PC-3 (cell line): Measurements from ENCODE around the gene ANTXR2. TPM values are rescaled to one million over a fixed set of nuclear protein-coding genes. Genes with fewer than 3 reads are reported as not detected.

Experiments used
- ATAC-seq: fragments of 200-7000 bp; cut with Tn5 transposase; 2 replicates; pipeline ENCODE4 v1.9.1; 2020; ENCODE audit warnings: mild to moderate bottlenecking, moderate library complexity
- BruUV-seq: library from RNA; stranded (reverse); fragments of 400-500 nt; replicated peaks from 2 replicates; lab custom pipeline; 2021; lab: Mats Ljungman, UMichigan
- CTCF ChIA-PET: fragments of 300-600 bp; sonication (Branson Sonifier 250); formaldehyde crosslinking; loops from one replicate; lab custom pipeline; 2022; ENCODE audit warnings: antibody characterized with exemption; lab: Charles Lee
- POLR2A ChIA-PET: fragments of 300-600 bp; sonication (Branson Sonifier 250); formaldehyde crosslinking; loops from one replicate; lab custom pipeline; 2022; ENCODE audit warnings: antibody characterized with exemption; ENCODE audit not compliant: unreplicated experiment; lab: Charles Lee
- DNase-seq: peaks from one replicate; pipeline ENCODE4 v3.0.0-alpha.2; 2015
- H2AFZ ChIP-seq: fragments of 300-600 bp; sonication (generic); 2 replicates; pipeline ENCODE4 v1.6.0; 2016; ENCODE audit warnings: antibody characterized with exemption, low read length
- H3F3A ChIP-seq: fragments of 300-600 bp; sonication (generic); one replicate; pipeline ENCODE4 v1.6.0; 2017; ENCODE audit warnings: antibody characterized with exemption, low read length, control low read depth, mild to moderate bottlenecking; ENCODE audit not compliant: unreplicated experiment
- H3K27ac ChIP-seq: fragments of 300-600 bp; sonication (generic); 2 replicates; pipeline ENCODE4 v1.5.1; 2016; ENCODE audit warnings: mild to moderate bottlenecking, low read length
- H3K27me3 ChIP-seq: fragments of 300-600 bp; sonication (generic); 2 replicates; pipeline ENCODE4 v1.6.1; 2016; ENCODE audit warnings: low read length, mixed read lengths
- H3K36me3 ChIP-seq: fragments of 300-600 bp; sonication (generic); 2 replicates; pipeline ENCODE4 v1.6.1; 2016; ENCODE audit warnings: low read depth, mixed run types, low read length, mixed read lengths
- H3K4me1 ChIP-seq: fragments of 300-600 bp; sonication (generic); 2 replicates; pipeline ENCODE4 v1.5.1; 2016; ENCODE audit warnings: low read length; ENCODE audit not compliant: insufficient read depth
- H3K4me2 ChIP-seq: fragments of 300-600 bp; sonication (generic); 2 replicates; pipeline ENCODE4 v1.6.0; 2016; ENCODE audit warnings: low read length
- H3K4me3 ChIP-seq: fragments of 300-600 bp; sonication (generic); 2 replicates; pipeline ENCODE4 v1.5.1; 2016; ENCODE audit warnings: mild to moderate bottlenecking, low read length, mixed read lengths
- H3K79me2 ChIP-seq: fragments of 300-600 bp; sonication (generic); 2 replicates; pipeline ENCODE4 v1.6.1; 2017; ENCODE audit warnings: low read length, mixed read lengths
- H3K9ac ChIP-seq: fragments of 300-600 bp; sonication (generic); 2 replicates; pipeline ENCODE4 v1.6.0; 2016; ENCODE audit warnings: mild to moderate bottlenecking, low read length
- H3K9me2 ChIP-seq: fragments of 300-600 bp; sonication (generic); replicated peaks from 2 replicates; pipeline ENCODE4 v1.6.1; 2016; ENCODE audit warnings: mixed run types, low read length, mixed read lengths
- H3K9me3 ChIP-seq: fragments of 300-600 bp; sonication (generic); 2 replicates; pipeline ENCODE4 v1.6.1; 2016; ENCODE audit warnings: low read length, mixed read lengths
- H4K20me1 ChIP-seq: fragments of 300-600 bp; sonication (generic); 2 replicates; pipeline ENCODE4 v1.6.1; 2016; ENCODE audit warnings: low read length, mixed read lengths
- CTCF ChIP-seq: fragments of 300-600 bp; sonication (generic); conservative IDR thresholded peaks from 2 replicates; pipeline ENCODE4 v1.5.1; 2017; ENCODE audit warnings: antibody characterized with exemption, low read depth, mild to moderate bottlenecking, low read length
- EZH2 ChIP-seq: fragments of 300-600 bp; sonication (generic); IDR thresholded peaks from one replicate; pipeline ENCODE4 v1.6.1; 2017; ENCODE audit warnings: antibody characterized with exemption, mild to moderate bottlenecking, low read length; ENCODE audit not compliant: unreplicated experiment
- EZH2phosphoT487 ChIP-seq: fragments of 300-600 bp; sonication (generic); IDR thresholded peaks from 2 replicates; pipeline ENCODE4 v1.6.1; 2018; ENCODE audit warnings: mild to moderate bottlenecking, antibody characterized with exemption, low read length, borderline replicate concordance
- intact Hi-C: fragments of 100-400 bp; cut with micrococcal nuclease; formaldehyde crosslinking; loops from 2 replicates; pipeline ENCODE4 v1.9.0; 2023
- total RNA-seq: library from RNA; depleted of rRNA; stranded (reverse); fragments of >200 nt; gene quantifications from 2 replicates; pipeline ENCODE4 v1.2.3, GENCODE V29; 2014

ANTXR2 gene
- total RNA-seq, 1 experiment from 2014 or later = 43.9 TPM

- TF ChIP-seq CTCF = no peak
- TF ChIP-seq EZH2 = no peak
- TF ChIP-seq EZH2phosphoT487 = no peak
- no peaks in the 10 kb centered on the region for H3K9me2 ChIP-seq
- no peaks in the 10 kb centered on the region for H3K79me2 ChIP-seq
- H3K27me3 ChIP-seq = no peaks in the 10 kb centered on the region
- CTCF ChIA-PET = no interaction called here
- no peaks in the 10 kb centered on the region for H3K4me1 ChIP-seq
- POLR2A ChIA-PET = no interaction called here
- no peaks in the 10 kb centered on the region for H3F3A ChIP-seq
- H3K4me3 ChIP-seq = no peak overlapping the region
- no TSS peak for BruUV-seq
- no peaks in the 10 kb centered on the region for H3K9me3 ChIP-seq
- no peak for DNase-seq
- H4K20me1 ChIP-seq = no peaks in the 10 kb centered on the region
- ATAC-seq = no peak
- H3K9ac ChIP-seq = no peak overlapping the region
- no peaks in the 10 kb centered on the region for H3K36me3 ChIP-seq
- no peak overlapping the region for H3K27ac ChIP-seq
- intact Hi-C loops = no loop called here
- H2AFZ ChIP-seq = no peak overlapping the region
- no peak overlapping the region for H3K4me2 ChIP-seq
Measured at GRCh38 chr4:79857811-79858210, 215.2 kb downstream of the ANTXR2 start.

- ChIA-PET CTCF (no interaction called here), POLR2A (no interaction called here)
- Histone ChIP-seq H3K4me1 (no peaks in the 10 kb centered on the region), H3K9me3 (no peaks in the 10 kb centered on the region), H2AFZ (no peak overlapping the region), H3K27ac (no peak overlapping the region), H3K4me3 (no peak overlapping the region), H4K20me1 (no peaks in the 10 kb centered on the region), H3K9me2 (no peaks in the 10 kb centered on the region), H3K9ac (no peak overlapping the region), H3K79me2 (no peaks in the 10 kb centered on the region), H3K27me3 (no peaks in the 10 kb centered on the region), H3F3A (no peaks in the 10 kb centered on the region), H3K36me3 (no peaks in the 10 kb centered on the region), H3K4me2 (no peak overlapping the region)
- TF ChIP-seq CTCF = no peak
- ATAC-seq (no peak), DNase-seq (no peak)
- no TSS peak for BruUV-seq
- intact Hi-C loops = no loop called here
Measured at GRCh38 chr4:79856196-79856595, 216.8 kb downstream of the ANTXR2 start.

GRCh38 chr4:79854856-79855502 lies 218.1 kb downstream of the ANTXR2 start:
- H3K4me1 ChIP-seq = no peaks in the 10 kb centered on the region
- no peaks in the 10 kb centered on the region for H3K9me2 ChIP-seq
- H3K4me2 ChIP-seq = no peak overlapping the region
- TF ChIP-seq EZH2phosphoT487 = no peak
- no peak overlapping the region for H3K4me3 ChIP-seq
- no peak overlapping the region for H3K9ac ChIP-seq
- H3K9me3 ChIP-seq = no peaks in the 10 kb centered on the region
- H3K27ac ChIP-seq = no peak overlapping the region
- CTCF ChIA-PET = no interaction called here
- no peaks in the 10 kb centered on the region for H4K20me1 ChIP-seq
- BruUV-seq = no TSS peak
- intact Hi-C loops = no loop called here
- POLR2A ChIA-PET = no interaction called here
- H3K79me2 ChIP-seq = no peaks in the 10 kb centered on the region
- H3F3A ChIP-seq = no peaks in the 10 kb centered on the region
- ATAC-seq (no peak), DNase-seq (no peak)
- no peak overlapping the region for H2AFZ ChIP-seq
- no peaks in the 10 kb centered on the region for H3K36me3 ChIP-seq
- no peaks in the 10 kb centered on the region for H3K27me3 ChIP-seq
